NCI-H1930 (cell line): ENCODE measurements around the gene PITX1.

Experiments
- DNase-seq, 2 experiments: peaks; one replicate each; lab custom pipeline; 2025; lab: John Stamatoyannopoulos, UW

The PITX1 gene

DNA sequence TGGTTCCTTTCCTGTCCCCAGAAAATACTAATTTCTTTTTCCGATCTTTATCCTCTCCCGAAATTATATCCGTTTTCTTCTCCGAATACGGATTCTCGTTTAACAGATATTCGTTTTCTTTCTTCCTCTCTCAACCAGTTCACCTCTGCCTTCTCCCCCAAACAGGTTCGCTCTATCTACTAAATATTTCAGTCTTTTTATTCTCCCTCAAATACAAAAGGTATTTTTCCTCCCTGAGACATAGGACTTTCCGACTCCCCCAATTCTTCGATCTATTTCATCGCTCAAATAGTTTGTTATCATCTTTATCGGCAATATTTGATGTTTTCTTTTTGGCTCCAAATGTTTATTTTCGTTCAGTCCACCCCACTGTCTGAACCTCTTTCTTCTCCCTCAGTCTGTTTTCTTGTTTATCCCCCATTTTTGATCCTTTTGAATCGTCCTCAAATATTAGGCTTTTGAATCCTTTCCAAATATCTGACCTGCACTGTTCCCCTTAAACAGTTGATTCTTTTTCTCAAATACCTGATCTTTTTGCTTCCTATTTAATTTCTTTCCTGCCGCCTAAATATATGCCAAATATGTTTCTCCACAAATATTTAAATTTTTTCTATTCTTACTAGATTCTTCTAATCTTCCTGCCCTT lies 4.4 kb downstream of the PITX1 start:
- no peak for DNase-seq

GRCh38 chr5:135028791-135029476 lies 5.1 kb downstream of the PITX1 start:
- no peak for DNase-seq

DNA sequence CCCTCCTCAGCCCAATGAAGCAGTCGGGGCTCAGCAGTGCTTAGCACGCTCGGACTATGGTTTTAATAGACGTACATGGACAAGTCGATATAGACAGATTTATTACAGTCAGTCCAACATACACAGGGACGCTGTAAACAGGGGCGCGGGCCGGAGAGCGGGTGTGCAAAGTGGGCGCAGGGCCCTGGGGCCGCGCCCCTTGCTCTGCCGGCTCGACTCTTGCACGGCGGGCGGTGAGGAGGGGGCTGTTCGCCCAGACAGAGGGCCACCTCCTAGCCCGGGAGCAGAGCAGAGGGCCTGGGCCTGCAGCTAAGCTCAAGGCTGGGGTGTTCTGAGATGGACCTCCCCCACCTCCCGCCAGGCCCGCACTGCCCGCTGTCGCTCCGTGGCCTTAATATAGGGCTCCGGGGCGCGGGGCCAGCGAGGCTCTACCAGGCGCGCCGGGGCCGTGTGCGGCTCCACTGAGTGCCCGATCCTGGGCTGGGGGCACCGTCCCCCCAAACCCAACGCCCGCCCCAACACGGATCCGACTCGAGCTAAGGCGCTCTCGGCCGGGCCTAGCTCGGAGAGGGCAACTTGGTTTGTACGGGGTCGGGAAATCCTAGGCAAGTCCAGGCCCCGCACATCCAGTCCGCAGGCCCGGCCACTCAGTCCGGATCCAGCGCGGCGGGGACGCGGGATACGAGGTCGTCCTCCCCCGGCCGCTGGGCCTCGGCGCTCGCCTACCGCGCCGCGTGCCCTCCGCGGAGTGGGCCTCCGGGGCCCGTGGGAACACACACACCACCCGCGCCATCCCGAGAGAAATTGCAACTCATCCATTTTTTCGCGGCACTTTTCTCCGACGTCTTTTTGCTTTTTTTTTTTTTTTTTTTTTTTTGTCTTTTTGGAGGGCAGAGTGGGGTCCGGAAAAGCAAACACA lies 6.1 kb downstream of the PITX1 start:
- DNase-seq = no peak

- DNase-seq = no peak
These were observed 6.7 kb downstream of the PITX1 start for GRCh38 chr5:135027266-135027696.

DNA sequence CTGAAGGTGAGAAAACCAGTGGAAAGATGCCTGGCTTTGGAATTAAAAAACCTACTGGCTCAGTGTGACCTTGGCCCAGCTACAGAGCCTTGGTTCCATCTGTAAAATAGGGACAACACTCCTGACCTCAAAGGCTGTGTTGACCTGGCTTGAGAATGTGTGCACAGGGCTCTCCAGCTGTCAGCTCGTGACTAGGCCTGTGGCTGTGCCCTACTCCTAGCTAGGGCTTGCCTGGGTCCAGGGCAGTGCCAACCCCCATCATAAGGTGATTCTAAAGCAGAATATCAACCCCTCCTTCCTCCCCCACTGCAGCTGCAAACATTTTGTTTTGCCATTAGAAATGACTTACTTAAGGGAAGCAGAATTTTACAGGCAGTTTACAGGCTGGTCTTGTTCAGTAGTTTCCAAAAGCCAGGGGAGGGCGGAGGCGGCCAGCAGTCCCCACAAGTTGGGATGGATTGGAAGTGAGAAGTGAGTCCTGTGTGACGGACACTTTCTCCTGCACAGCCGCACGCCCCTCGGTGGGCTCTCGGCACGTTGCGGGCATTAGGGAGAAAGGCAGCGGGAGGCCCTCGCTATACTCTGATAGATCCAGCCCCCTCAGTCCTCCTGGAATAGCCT lies 7.3 kb downstream of the PITX1 start:
- no peak for DNase-seq

DNA sequence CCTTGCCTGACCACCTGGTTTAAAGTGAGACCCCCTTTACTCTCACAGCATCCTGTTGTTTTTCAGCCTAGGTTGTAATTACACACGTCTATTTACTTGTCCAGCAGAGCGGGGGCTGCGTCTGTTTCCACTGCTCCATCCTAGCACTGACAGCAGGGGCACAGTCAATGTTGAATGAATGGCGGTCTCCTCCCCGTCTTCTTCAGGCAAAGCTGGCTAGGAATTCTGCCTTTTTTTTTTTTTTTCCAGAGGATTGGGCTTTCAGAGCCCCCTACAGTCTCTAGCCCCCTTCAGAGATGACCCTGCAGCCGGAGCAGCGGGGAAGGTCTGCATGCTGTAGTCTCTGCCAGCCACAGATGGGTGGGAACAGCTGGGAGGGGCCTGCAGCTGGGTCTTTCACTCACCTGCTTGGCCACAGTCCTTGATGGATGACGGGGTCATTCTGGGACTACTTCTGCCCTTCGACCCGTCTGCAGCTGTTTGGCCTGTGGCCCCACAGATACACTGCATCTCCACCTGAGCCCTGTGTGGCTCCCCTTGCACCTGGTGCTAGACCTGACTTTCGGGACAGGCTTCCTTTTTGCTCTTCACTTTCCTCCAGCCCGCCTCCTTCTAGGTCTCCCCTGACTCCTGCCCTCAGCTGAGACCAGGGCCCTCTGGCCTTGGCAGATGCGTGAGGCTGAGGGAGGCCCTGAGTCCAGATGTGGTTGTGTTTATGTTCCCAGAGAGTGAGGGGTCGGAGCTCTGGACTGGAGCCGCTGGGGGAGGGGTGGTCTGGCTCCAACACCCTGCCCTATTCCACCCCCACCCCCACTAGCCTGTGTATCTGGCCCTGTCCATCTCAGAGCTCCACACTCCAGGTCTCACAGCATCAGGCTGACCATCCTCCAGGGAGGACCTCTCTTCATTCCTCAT lies 8.0 kb downstream of the PITX1 start:
- DNase-seq = no peak

GRCh38 chr5:135024956-135025729 lies 8.9 kb downstream of the PITX1 start:
- no peak for DNase-seq

- DNase-seq = no peak
These were observed 13.7 kb downstream of the PITX1 start for GRCh38 chr5:135020111-135020895.

DNA sequence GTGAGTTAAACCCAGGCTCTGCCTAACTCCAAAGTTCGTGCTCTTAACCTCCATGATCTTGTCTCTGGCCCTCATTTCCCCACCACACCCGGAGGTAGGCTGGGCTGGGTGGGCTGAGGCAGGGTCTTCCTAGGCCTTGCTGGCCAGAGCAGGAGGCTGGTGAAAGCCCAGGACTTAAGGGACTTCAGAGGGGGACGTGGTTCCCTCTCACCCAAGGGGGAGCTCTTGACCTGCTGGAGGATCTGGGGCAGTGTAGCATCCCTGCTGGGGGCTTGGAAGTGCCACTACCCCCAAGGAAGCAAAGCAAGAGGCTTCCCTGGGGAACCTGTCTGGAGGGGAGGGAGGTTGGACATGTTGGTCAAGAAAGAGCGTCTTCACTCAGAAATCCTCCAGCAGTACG lies 14.7 kb downstream of the PITX1 start:
- no peak for DNase-seq

GRCh38 chr5:135018457-135018856 lies 15.6 kb downstream of the PITX1 start:
- DNase-seq = no peak

DNA sequence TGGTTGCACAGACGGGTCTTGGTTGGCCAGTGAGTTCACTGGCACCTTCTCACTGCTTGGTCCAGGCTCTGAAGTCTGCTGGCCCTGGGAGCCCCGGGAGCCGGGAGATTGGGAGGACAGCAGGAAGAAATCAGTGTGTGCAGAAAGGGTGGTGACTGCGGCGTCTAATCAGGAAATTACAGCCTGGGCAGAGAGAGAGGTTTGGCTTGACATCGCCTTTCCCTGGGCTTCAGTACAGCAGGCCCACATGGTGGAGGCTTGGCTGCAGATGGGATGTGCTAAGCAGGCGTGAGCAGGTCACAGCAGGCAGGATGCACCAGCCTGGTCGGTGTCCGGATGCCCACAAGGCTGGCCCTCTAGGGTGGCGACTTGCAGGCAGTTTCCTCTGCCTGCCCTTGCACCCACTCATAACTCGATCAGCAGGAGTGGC lies 17.2 kb downstream of the PITX1 start:
- DNase-seq = no peak

DNA sequence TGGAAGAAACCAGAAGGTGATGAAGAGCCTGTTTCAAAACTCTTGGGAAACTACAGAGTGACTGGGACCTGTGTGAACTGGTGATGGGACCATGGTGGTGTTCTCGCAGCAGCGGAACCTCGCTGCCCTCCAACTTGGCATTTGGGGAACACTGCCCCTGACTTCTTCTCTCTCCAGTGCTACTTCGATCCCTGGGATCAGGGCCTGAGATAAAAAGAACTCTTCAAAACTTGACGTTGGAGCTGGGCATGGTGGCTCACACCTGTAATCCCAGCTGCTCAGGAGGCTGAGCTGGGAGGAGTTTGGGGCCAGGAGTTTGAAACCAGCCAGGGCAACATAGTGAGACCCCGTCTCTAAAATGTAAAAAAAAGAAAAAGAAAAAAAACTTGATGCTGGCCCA lies 18.1 kb downstream of the PITX1 start:
- DNase-seq = no peak

DNA sequence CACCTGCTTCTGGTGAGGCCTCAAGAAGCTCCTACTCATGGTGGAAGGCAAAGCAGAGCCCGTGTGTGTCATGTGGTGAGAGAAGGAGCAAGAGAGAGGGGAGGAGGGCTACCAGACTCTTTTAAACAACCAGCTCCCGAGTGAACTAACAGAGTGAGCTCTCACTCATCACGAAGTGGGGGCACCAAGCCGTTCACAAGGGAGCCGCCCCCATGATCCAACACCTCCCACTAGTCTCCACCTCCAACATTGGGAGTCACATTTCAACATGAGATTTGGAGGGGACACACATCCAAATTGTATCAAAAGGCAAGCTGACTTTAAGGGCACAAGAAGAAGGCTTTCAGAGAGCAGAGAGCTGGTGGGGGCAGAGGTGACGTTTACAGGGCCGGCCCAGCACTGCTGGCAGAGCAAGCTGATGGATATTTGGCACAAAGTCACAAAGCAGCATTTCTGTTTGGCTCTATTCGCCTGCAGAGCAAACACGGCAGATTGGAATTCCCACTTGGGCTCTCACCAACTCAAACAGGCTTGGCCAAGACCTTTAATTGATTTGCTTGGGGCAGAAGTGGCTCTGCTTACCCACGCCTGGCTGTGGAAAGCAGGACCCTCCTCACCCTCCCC lies 20.0 kb downstream of the PITX1 start:
- no peak for DNase-seq

DNA sequence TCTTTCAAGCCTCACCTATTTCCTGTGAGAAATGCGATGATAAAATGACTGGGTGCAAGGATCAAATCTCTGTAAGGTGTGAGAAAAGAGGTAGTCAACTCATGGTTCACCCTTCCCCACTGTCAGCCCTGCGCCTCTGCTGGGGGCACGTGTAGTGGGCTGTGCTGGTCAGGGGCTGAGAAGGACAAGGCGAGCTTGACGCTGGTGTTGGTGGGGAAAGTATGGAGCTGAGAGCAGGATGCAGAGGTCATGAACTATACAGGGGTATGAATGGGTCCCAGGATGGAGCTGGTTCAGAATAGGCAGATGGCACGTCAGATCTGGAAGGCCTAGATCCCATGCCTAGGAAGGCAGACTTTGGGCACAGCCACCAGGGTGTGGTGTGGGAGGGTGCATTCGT lies 20.6 kb downstream of the PITX1 start:
- no peak for DNase-seq

GRCh38 chr5:135012951-135013391 lies 21.1 kb downstream of the PITX1 start:
- no peak for DNase-seq

- DNase-seq = no peak
These were observed 21.9 kb downstream of the PITX1 start for GRCh38 chr5:135012033-135012588.

DNA sequence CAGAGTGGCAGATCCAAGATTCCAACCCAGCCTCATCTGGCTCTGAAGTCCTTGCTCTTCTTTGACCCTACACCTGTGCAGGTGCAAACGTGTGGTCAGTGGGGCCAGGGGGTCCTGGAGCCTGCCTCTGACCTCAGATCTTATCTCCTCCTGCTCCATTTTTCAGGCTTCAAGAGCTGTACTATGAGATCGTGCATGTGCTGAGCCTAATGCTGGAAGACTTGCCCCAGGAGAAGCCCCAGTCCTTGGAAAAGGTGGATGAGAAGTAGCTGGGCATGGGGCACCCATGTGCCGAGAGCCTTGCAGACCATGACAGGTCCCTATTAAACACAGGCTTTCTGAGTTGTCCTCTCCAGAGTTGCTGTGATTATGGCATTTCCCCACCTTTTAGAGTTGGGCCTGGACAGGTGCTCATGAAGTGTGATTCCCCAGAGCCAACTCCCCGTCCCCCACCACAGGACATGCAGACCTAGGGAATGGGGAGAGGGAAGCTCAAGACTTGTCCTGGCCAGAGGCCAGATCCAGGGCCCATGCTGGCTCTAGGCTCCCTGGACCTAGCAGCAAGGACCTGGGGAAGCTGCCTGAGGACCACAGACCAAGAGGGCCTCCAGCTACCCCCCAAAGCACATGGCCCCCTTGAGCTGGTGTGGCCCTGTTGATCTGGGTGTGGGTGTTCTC lies 22.5 kb downstream of the PITX1 start:
- no peak for DNase-seq
